ENCODE data around the gene CTBP1.

CTBP1 gene

GRCh38 chr4:1207603-1208265 is 41.2 kb downstream of the CTBP1 start:
- no peak for DNase-seq

GRCh38 chr4:1207157-1207470 is 41.8 kb downstream of the CTBP1 start:
- no peak for DNase-seq

- DNase-seq: no peak
Measured at GRCh38 chr4:1206299-1207156, 42.4 kb downstream of the CTBP1 start.

- DNase-seq: no peak
Measured at GRCh38 chr4:1205586-1206298, 43.2 kb downstream of the CTBP1 start.

GRCh38 chr4:1204828-1205585 is 43.9 kb downstream of the CTBP1 start:
- no peak for DNase-seq

GRCh38 chr4:1204286-1204827 is 44.6 kb downstream of the CTBP1 start:
- no peak for DNase-seq

- DNase-seq: no peak
Measured at GRCh38 chr4:1203026-1203616, 45.8 kb downstream of the CTBP1 start.

- DNase-seq: no peak
Measured at GRCh38 chr4:1202526-1203011, 46.4 kb downstream of the CTBP1 start.

- no peak for DNase-seq
Measured at GRCh38 chr4:1201851-1202525, 46.9 kb downstream of the CTBP1 start.

GRCh38 chr4:1200425-1201035 is 48.4 kb downstream of the CTBP1 start:
- no peak for DNase-seq

GRCh38 chr4:1199556-1200331 is 49.2 kb downstream of the CTBP1 start:
- no peak for DNase-seq

- DNase-seq: no peak
Measured at GRCh38 chr4:1198098-1198844, 50.7 kb downstream of the CTBP1 start.

GRCh38 chr4:1196421-1197183 is 52.3 kb downstream of the CTBP1 start:
- DNase-seq: no peak

GRCh38 chr4:1195891-1196401 is 53.0 kb downstream of the CTBP1 start:
- DNase-seq: no peak

- no peak for DNase-seq
Measured at GRCh38 chr4:1195109-1195671, 53.7 kb downstream of the CTBP1 start.

GRCh38 chr4:1194010-1194900 is 54.7 kb downstream of the CTBP1 start:
- DNase-seq: peak; percentile 39
